HepG2 (cell line): Measurements from ENCODE around the gene TBL3. TPM values are rescaled to one million over a fixed set of nuclear protein-coding genes. Genes with fewer than 3 reads are reported as not detected.
A peak's percentile ranks its signal among the peaks of the same experiment; 100 is the strongest.

Source experiments
- BCL6 ChIP-seq: IDR thresholded peaks from 2 replicates; pipeline ENCODE4 v1.6.1; 2016; ENCODE audit warnings: missing genetic modification reagents, missing compliant biosample characterization
- DR1 ChIP-seq: sonication (generic); formaldehyde crosslinking; IDR thresholded peaks from 2 replicates; pipeline ENCODE4 v1.8.0; 2021; ENCODE audit warnings: mild to moderate bottlenecking, missing genetic modification reagents, inconsistent platforms
- ERF ChIP-seq: IDR thresholded peaks from 2 replicates; pipeline ENCODE4 v1.6.1; 2018; ENCODE audit warnings: missing biosample characterization, missing genetic modification reagents
- HOXA3 ChIP-seq: sonication (generic); formaldehyde crosslinking; IDR thresholded peaks from 2 replicates; pipeline ENCODE4 v1.5.0; 2020; ENCODE audit warnings: missing genetic modification reagents
- IRX3 ChIP-seq: sonication (generic); formaldehyde crosslinking; IDR thresholded peaks from 2 replicates; pipeline ENCODE4 v1.8.1; 2023; ENCODE audit warnings: mild to moderate bottlenecking, low read depth, missing genetic modification reagents, borderline replicate concordance
- JDP2 ChIP-seq: sonication (generic); formaldehyde crosslinking; IDR thresholded peaks from 2 replicates; pipeline ENCODE4 v1.8.1; 2022; ENCODE audit warnings: missing genetic modification reagents, borderline replicate concordance
- PCBP1 ChIP-seq: fragments of 200-400 bp; formaldehyde crosslinking; IDR thresholded peaks from 2 replicates; pipeline ENCODE4 v1.6.1; 2017; ENCODE audit warnings: mild to moderate bottlenecking, low read depth, low read length, borderline replicate concordance
- REPIN1 ChIP-seq: sonication (generic); formaldehyde crosslinking; IDR thresholded peaks from 2 replicates; pipeline ENCODE4 v1.8.0; 2022; ENCODE audit warnings: missing genetic modification reagents, low read depth, mild to moderate bottlenecking, borderline replicate concordance
- SMAD3 ChIP-seq: sonication (generic); formaldehyde crosslinking; IDR thresholded peaks from 2 replicates; pipeline ENCODE4 v1.4.0; 2020; ENCODE audit warnings: missing genetic modification reagents
- SRSF4 ChIP-seq: fragments of 200-400 bp; formaldehyde crosslinking; IDR thresholded peaks from one replicate; pipeline ENCODE4 v1.6.1; 2018; ENCODE audit warnings: mild to moderate bottlenecking, low read depth, low read length, moderate library complexity; ENCODE audit not compliant: poor library complexity, severe bottlenecking
- XRCC5 ChIP-seq: fragments of 200-400 bp; formaldehyde crosslinking; optimal IDR thresholded peaks from 2 replicates; pipeline ENCODE3; 2017; ENCODE audit warnings: mild to moderate bottlenecking, low read length
- ZNF260 ChIP-seq: sonication (generic); formaldehyde crosslinking; IDR thresholded peaks from 2 replicates; pipeline ENCODE4 v1.4.0; 2020; ENCODE audit warnings: missing genetic modification reagents, low read depth, mild to moderate bottlenecking, borderline replicate concordance
- ZNF549 ChIP-seq: sonication (generic); formaldehyde crosslinking; IDR thresholded peaks from 2 replicates; pipeline ENCODE4 v1.5.0; 2020; ENCODE audit warnings: missing genetic modification reagents
- polyA plus RNA-seq, 8 experiments: library from polyadenylated mRNA; depleted of rRNA in 3 of 8; stranded (reverse) in 7 of 8; unstranded in 1 of 8; fragments of >200 nt; fragmentation: Illumina TruSeq in 4 of 8; extraction: Trizol in 4 of 8; gene quantifications; 2 replicates each; pipeline versions ENCODE4 v1.2.1 to v1.2.3, GENCODE V29; 2011 to 2016; ENCODE audit warnings: low read depth in 4 of 8, missing spikeins in 1 of 8, mixed read lengths in 1 of 8; ENCODE audit not compliant: insufficient read depth in 1 of 8
- total RNA-seq, 5 experiments: library from RNA; depleted of rRNA; stranded (reverse); fragments of >200 nt; fragmentation: Illumina TruSeq; extraction: Trizol; gene quantifications; 2 replicates each; pipeline ENCODE4 v1.2.3, GENCODE V29; 2016; ENCODE audit warnings: low read depth in 1 of 5
- TF ChIP-seq, protein P1 (sequence below): sonication (generic); formaldehyde crosslinking; IDR thresholded peaks from 2 replicates; pipeline ENCODE4 v1.8.0; 2022; ENCODE audit warnings: mild to moderate bottlenecking, missing genetic modification reagents, moderate library complexity
- TF ChIP-seq, protein P2 (sequence below): sonication (generic); formaldehyde crosslinking; IDR thresholded peaks from 2 replicates; pipeline ENCODE4 v1.4.0; 2020; ENCODE audit warnings: missing genetic modification reagents
- TF ChIP-seq, protein P3 (sequence below): sonication (generic); formaldehyde crosslinking; IDR thresholded peaks from 2 replicates; pipeline ENCODE4 v1.4.0; 2020; ENCODE audit warnings: missing genetic modification reagents
- TF ChIP-seq, protein P4 (sequence below): sonication (generic); formaldehyde crosslinking; IDR thresholded peaks from 2 replicates; pipeline ENCODE4 v1.8.1; 2022; ENCODE audit warnings: mild to moderate bottlenecking, missing genetic modification reagents
- TF ChIP-seq, protein P5 (sequence below): sonication (generic); formaldehyde crosslinking; conservative IDR thresholded peaks from 2 replicates; pipeline ENCODE4 v1.8.0; 2022; ENCODE audit warnings: missing genetic modification reagents
- TF ChIP-seq, protein P6 (sequence below): sonication (generic); formaldehyde crosslinking; IDR thresholded peaks from 2 replicates; pipeline ENCODE4 v1.4.0; 2020; ENCODE audit warnings: low read depth, mild to moderate bottlenecking, missing genetic modification reagents

Gene TBL3
- total and polyA plus RNA-seq, 2 of the 13 experiments (the other 11 are each of a cell fraction or from before 2014, with no cell fraction given), result 16.8 to 38.0 TPM

DNA sequence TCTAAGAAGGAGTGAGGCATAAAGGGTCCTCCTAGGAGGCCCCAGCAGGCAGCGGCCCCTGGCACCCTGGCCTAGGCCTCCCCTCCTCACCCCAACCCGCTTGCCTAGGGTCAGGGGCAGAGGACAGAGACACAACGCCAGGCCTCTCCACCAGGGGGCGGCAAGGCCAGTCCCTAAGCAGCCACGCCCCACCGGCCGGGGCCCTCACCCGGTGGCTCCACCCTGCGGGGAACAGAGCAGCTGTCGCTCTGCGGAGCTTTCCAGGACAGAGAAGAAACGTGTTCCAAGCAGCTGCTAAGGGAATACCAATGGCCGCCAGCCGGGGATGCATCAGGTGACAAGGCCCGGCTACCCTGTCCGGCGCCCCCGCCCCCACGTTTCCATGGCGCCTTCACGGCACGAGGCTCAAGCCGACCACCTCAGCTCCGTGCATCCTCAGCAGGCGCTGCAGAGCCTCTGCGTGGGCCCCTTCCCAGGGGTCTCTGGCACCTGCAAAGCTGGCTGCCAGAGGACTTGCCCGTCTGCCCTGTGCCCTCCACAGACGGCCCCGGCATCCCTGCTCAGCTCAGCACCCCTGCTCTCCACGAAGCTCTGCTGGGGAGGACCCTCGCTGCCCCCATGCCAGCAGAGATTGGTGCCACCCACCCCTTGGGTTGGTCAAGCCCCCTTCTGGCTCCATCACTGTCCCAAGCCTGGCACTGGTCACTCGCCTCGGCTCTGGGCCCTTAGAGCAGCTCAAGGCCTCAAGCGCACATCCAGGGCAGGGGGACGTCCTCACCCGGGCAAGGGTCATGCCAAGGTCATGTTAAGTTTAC lies 32.2 kb downstream of the TBL3 start (continued):
- peak; percentile 77 for TF ChIP-seq HOXA3 (CRISPR knock-in tag)
- TF ChIP-seq XRCC5, result peak; percentile 99
- no peak for TF ChIP-seq IRX3 (CRISPR knock-in tag)
- TF ChIP-seq, protein P1, sequence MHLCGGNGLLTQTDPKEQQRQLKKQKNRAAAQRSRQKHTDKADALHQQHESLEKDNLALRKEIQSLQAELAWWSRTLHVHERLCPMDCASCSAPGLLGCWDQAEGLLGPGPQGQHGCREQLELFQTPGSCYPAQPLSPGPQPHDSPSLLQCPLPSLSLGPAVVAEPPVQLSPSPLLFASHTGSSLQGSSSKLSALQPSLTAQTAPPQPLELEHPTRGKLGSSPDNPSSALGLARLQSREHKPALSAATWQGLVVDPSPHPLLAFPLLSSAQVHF (CRISPR knock-in tag), result no peak
- TF ChIP-seq, protein P2, sequence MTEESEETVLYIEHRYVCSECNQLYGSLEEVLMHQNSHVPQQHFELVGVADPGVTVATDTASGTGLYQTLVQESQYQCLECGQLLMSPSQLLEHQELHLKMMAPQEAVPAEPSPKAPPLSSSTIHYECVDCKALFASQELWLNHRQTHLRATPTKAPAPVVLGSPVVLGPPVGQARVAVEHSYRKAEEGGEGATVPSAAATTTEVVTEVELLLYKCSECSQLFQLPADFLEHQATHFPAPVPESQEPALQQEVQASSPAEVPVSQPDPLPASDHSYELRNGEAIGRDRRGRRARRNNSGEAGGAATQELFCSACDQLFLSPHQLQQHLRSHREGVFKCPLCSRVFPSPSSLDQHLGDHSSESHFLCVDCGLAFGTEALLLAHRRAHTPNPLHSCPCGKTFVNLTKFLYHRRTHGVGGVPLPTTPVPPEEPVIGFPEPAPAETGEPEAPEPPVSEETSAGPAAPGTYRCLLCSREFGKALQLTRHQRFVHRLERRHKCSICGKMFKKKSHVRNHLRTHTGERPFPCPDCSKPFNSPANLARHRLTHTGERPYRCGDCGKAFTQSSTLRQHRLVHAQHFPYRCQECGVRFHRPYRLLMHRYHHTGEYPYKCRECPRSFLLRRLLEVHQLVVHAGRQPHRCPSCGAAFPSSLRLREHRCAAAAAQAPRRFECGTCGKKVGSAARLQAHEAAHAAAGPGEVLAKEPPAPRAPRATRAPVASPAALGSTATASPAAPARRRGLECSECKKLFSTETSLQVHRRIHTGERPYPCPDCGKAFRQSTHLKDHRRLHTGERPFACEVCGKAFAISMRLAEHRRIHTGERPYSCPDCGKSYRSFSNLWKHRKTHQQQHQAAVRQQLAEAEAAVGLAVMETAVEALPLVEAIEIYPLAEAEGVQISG (CRISPR knock-in tag), result peak; percentile 88
- TF ChIP-seq ZNF549 (CRISPR knock-in tag), result no peak
- peak; percentile 85; the same call in 1 of the 2 replicates for TF ChIP-seq REPIN1 (CRISPR knock-in tag)
- no peak for TF ChIP-seq JDP2
- TF ChIP-seq, protein P3, sequence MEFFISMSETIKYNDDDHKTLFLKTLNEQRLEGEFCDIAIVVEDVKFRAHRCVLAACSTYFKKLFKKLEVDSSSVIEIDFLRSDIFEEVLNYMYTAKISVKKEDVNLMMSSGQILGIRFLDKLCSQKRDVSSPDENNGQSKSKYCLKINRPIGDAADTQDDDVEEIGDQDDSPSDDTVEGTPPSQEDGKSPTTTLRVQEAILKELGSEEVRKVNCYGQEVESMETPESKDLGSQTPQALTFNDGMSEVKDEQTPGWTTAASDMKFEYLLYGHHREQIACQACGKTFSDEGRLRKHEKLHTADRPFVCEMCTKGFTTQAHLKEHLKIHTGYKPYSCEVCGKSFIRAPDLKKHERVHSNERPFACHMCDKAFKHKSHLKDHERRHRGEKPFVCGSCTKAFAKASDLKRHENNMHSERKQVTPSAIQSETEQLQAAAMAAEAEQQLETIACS, result no peak
- TF ChIP-seq PCBP1, result 0 out of 2 replicates have a peak, but pooled peaks have one; percentile 46
- TF ChIP-seq BCL6, result peak; percentile 81
- no peak for TF ChIP-seq SRSF4
- TF ChIP-seq DR1, result 0 out of 2 replicates have a peak, but pooled peaks have one; percentile 34
- TF ChIP-seq ERF (CRISPR knock-in tag), result peak; percentile 71
- TF ChIP-seq ZNF260 (CRISPR knock-in tag), result no peak
- TF ChIP-seq, protein P4, sequence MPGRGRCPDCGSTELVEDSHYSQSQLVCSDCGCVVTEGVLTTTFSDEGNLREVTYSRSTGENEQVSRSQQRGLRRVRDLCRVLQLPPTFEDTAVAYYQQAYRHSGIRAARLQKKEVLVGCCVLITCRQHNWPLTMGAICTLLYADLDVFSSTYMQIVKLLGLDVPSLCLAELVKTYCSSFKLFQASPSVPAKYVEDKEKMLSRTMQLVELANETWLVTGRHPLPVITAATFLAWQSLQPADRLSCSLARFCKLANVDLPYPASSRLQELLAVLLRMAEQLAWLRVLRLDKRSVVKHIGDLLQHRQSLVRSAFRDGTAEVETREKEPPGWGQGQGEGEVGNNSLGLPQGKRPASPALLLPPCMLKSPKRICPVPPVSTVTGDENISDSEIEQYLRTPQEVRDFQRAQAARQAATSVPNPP (CRISPR knock-in tag), result no peak
- no peak for TF ChIP-seq SMAD3
- TF ChIP-seq, protein P5, sequence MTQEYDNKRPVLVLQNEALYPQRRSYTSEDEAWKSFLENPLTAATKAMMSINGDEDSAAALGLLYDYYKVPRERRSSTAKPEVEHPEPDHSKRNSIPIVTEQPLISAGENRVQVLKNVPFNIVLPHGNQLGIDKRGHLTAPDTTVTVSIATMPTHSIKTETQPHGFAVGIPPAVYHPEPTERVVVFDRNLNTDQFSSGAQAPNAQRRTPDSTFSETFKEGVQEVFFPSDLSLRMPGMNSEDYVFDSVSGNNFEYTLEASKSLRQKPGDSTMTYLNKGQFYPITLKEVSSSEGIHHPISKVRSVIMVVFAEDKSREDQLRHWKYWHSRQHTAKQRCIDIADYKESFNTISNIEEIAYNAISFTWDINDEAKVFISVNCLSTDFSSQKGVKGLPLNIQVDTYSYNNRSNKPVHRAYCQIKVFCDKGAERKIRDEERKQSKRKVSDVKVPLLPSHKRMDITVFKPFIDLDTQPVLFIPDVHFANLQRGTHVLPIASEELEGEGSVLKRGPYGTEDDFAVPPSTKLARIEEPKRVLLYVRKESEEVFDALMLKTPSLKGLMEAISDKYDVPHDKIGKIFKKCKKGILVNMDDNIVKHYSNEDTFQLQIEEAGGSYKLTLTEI (CRISPR knock-in tag), result no peak
- TF ChIP-seq, protein P6, sequence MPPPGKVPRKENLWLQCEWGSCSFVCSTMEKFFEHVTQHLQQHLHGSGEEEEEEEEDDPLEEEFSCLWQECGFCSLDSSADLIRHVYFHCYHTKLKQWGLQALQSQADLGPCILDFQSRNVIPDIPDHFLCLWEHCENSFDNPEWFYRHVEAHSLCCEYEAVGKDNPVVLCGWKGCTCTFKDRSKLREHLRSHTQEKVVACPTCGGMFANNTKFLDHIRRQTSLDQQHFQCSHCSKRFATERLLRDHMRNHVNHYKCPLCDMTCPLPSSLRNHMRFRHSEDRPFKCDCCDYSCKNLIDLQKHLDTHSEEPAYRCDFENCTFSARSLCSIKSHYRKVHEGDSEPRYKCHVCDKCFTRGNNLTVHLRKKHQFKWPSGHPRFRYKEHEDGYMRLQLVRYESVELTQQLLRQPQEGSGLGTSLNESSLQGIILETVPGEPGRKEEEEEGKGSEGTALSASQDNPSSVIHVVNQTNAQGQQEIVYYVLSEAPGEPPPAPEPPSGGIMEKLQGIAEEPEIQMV (CRISPR knock-in tag), result no peak; the same call in 1 of the 2 replicates
